IMR-90 (cell line): Measurements from ENCODE around the gene MAFG. TPM values are rescaled to one million over a fixed set of nuclear protein-coding genes. Genes with fewer than 3 reads are reported as not detected.

ENCODE experiments used
- ATAC-seq: fragments of 200-7000 bp; cut with Tn5 transposase; 2 replicates; pipeline ENCODE4 v1.9.1; 2020; ENCODE audit warnings: low read depth, mild to moderate bottlenecking, moderate library complexity
- BruUV-seq: library from RNA; stranded (reverse); fragments of 400-500 nt; replicated peaks from 2 replicates; lab custom pipeline; 2021; lab: Mats Ljungman, UMichigan
- CTCF ChIA-PET: fragments of 300-600 bp; formaldehyde crosslinking; extraction: SDS; loops from one replicate; lab custom pipeline; 2021; ENCODE audit warnings: antibody characterized with exemption; lab: Yijun Ruan, JAX
- POLR2A ChIA-PET: fragments of 300-600 bp; sonication (Branson Sonifier 250); formaldehyde crosslinking; loops from one replicate; lab custom pipeline; 2022; ENCODE audit warnings: antibody characterized with exemption; ENCODE audit not compliant: unreplicated experiment; lab: Charles Lee
- DNase-seq: peaks from one replicate; pipeline ENCODE4 v3.0.0; 2013
- H2AFZ ChIP-seq: replicated peaks from 2 replicates; pipeline ENCODE3; 2013; ENCODE audit warnings: low read length, mild to moderate bottlenecking; ENCODE audit not compliant: poor library complexity
- H2AK5ac ChIP-seq: 2 replicates; pipeline ENCODE4 v1.6.1; 2013; ENCODE audit warnings: low read depth, low read length, inconsistent platforms
- H2AK9ac ChIP-seq: replicated peaks from 2 replicates; pipeline ENCODE3; 2013; ENCODE audit warnings: mild to moderate bottlenecking, low read depth, low read length, moderate library complexity; ENCODE audit not compliant: poor library complexity
- H2BK120ac ChIP-seq: 2 replicates; pipeline ENCODE4 v1.6.1; 2013; ENCODE audit warnings: low read depth, low read length, inconsistent platforms
- H2BK15ac ChIP-seq: 3 replicates; pipeline ENCODE4 v1.6.1; 2013; ENCODE audit warnings: low read depth, low read length, inconsistent platforms
- H2BK20ac ChIP-seq: 2 replicates; pipeline ENCODE4 v1.6.1; 2013; ENCODE audit warnings: low read depth, mild to moderate bottlenecking, inconsistent platforms, low read length, moderate library complexity
- H2BK5ac ChIP-seq: 2 replicates; pipeline ENCODE4 v1.6.1; 2013; ENCODE audit warnings: mild to moderate bottlenecking, low read depth, low read length, inconsistent platforms; ENCODE audit not compliant: poor library complexity, severe bottlenecking
- H3K14ac ChIP-seq: replicated peaks from 2 replicates; pipeline ENCODE4 v1.6.1; 2013; ENCODE audit warnings: low read depth, low read length, inconsistent platforms
- H3K18ac ChIP-seq: 2 replicates; pipeline ENCODE4 v1.6.1; 2013; ENCODE audit warnings: low read depth, low read length, control low read depth
- H3K23ac ChIP-seq: 2 replicates; pipeline ENCODE4 v1.6.1; 2013; ENCODE audit warnings: low read depth, low read length, inconsistent platforms
- H3K27ac ChIP-seq: 2 replicates; pipeline ENCODE4 v1.5.1; 2013; ENCODE audit warnings: mild to moderate bottlenecking, control low read depth, low read length; ENCODE audit not compliant: insufficient read depth
- H3K27me3 ChIP-seq: 2 replicates; pipeline ENCODE4 v1.6.1; 2013; ENCODE audit warnings: low read length; ENCODE audit not compliant: control insufficient read depth, insufficient read depth
- H3K36me3 ChIP-seq: 2 replicates; pipeline ENCODE4 v1.6.1; 2013; ENCODE audit warnings: low read length, mixed read lengths; ENCODE audit not compliant: control insufficient read depth, insufficient read depth
- H3K4ac ChIP-seq: 2 replicates; pipeline ENCODE4 v1.6.1; 2013; ENCODE audit warnings: low read depth, low read length, inconsistent platforms
- H3K4me1 ChIP-seq: 2 replicates; pipeline ENCODE4 v1.6.1; 2013; ENCODE audit warnings: low read length, mixed read lengths; ENCODE audit not compliant: control insufficient read depth, insufficient read depth
- H3K4me2 ChIP-seq: 2 replicates; pipeline ENCODE4 v1.6.1; 2013; ENCODE audit warnings: low read depth, mild to moderate bottlenecking, control low read depth, low read length, moderate library complexity
- H3K4me3 ChIP-seq: 2 replicates; pipeline ENCODE4 v1.5.1; 2013; ENCODE audit warnings: low read depth, mild to moderate bottlenecking, control low read depth, low read length, moderate library complexity; ENCODE audit not compliant: insufficient read depth
- H3K56ac ChIP-seq: 2 replicates; pipeline ENCODE4 v1.6.1; 2013; ENCODE audit warnings: low read length, inconsistent platforms; ENCODE audit not compliant: insufficient read depth; ENCODE audit errors: extremely low read depth
- H3K79me1 ChIP-seq, 2 experiments: 2 replicates each; pipeline ENCODE4 v1.6.1; 2013; ENCODE audit warnings: low read length in 2 of 2, inconsistent platforms in 1 of 2, low read depth in 1 of 2
- H3K9ac ChIP-seq: 2 replicates; pipeline ENCODE4 v1.6.1; 2013; ENCODE audit warnings: low read depth, low read length, control low read depth
- H3K9me1 ChIP-seq: 2 replicates; pipeline ENCODE4 v1.6.1; 2013; ENCODE audit warnings: low read length, inconsistent platforms; ENCODE audit not compliant: insufficient read depth
- H3K9me3 ChIP-seq: 2 replicates; pipeline ENCODE4 v1.6.1; 2013; ENCODE audit warnings: low read length; ENCODE audit not compliant: control insufficient read depth, insufficient read depth
- H4K20me1 ChIP-seq: 2 replicates; pipeline ENCODE4 v1.6.1; 2013; ENCODE audit warnings: low read length, inconsistent platforms; ENCODE audit not compliant: insufficient read depth
- H4K5ac ChIP-seq: 2 replicates; pipeline ENCODE4 v1.6.1; 2013; ENCODE audit warnings: mild to moderate bottlenecking, low read depth, low read length, control low read depth
- H4K8ac ChIP-seq, 2 experiments: 2 replicates each; pipeline ENCODE4 v1.6.1; 2013; ENCODE audit warnings: low read depth in 2 of 2, low read length in 2 of 2, control low read depth in 1 of 2, inconsistent platforms in 1 of 2
- H4K91ac ChIP-seq: 2 replicates; pipeline ENCODE4 v1.6.1; 2013; ENCODE audit warnings: low read depth, low read length, inconsistent platforms; ENCODE audit not compliant: insufficient read depth
- BHLHE40 ChIP-seq: fragments of 150-350 bp; IDR thresholded peaks from 2 replicates; pipeline ENCODE4 v1.6.1; 2016; ENCODE audit warnings: mild to moderate bottlenecking, low read depth, low read length
- CEBPB ChIP-seq: IDR thresholded peaks from 2 replicates; pipeline ENCODE4 v1.6.1; 2012; ENCODE audit warnings: low read depth, low read length, improper control_type of control experiment
- CHD1 ChIP-seq: IDR thresholded peaks from 2 replicates; pipeline ENCODE4 v1.6.1; 2012; ENCODE audit warnings: low read depth, low read length, improper control_type of control experiment
- CTCF ChIP-seq: conservative IDR thresholded peaks from 2 replicates; pipeline ENCODE4 v1.5.1; 2012; ENCODE audit warnings: mild to moderate bottlenecking, low read depth, low read length, improper control_type of control experiment
- ELK1 ChIP-seq: fragments of 150-350 bp; IDR thresholded peaks from 2 replicates; pipeline ENCODE4 v1.6.1; 2016; ENCODE audit warnings: low read depth, mild to moderate bottlenecking, low read length, moderate library complexity, borderline replicate concordance
- FOS ChIP-seq: fragments of 150-350 bp; IDR thresholded peaks from 2 replicates; pipeline ENCODE4 v1.6.1; 2016; ENCODE audit warnings: low read depth, low read length
- MAFK ChIP-seq: IDR thresholded peaks from 2 replicates; pipeline ENCODE4 v1.6.1; 2012; ENCODE audit warnings: low read depth, low read length, improper control_type of control experiment
- MAZ ChIP-seq: IDR thresholded peaks from 2 replicates; pipeline ENCODE4 v1.6.1; 2012; ENCODE audit warnings: low read depth, mild to moderate bottlenecking, low read length, improper control_type of control experiment, moderate library complexity, borderline replicate concordance
- MXI1 ChIP-seq: IDR thresholded peaks from 2 replicates; pipeline ENCODE4 v1.6.1; 2012; ENCODE audit warnings: low read depth, mild to moderate bottlenecking, low read length, moderate library complexity, borderline replicate concordance
- NFE2L2 ChIP-seq: fragments of 150-350 bp; IDR thresholded peaks from 2 replicates; pipeline ENCODE4 v1.6.1; 2016; ENCODE audit warnings: low read depth, mild to moderate bottlenecking, low read length
- POLR2A ChIP-seq: IDR thresholded peaks from 2 replicates; pipeline ENCODE4 v1.6.1; 2012; ENCODE audit warnings: mild to moderate bottlenecking, low read depth, low read length
- RCOR1 ChIP-seq: IDR thresholded peaks from 2 replicates; pipeline ENCODE4 v1.6.1; 2012; ENCODE audit warnings: mild to moderate bottlenecking, low read length, improper control_type of control experiment; ENCODE audit not compliant: insufficient replicate concordance
- SMC3 ChIP-seq: fragments of 150-350 bp; IDR thresholded peaks from 2 replicates; pipeline ENCODE4 v1.6.1; 2016; ENCODE audit warnings: low read depth, mild to moderate bottlenecking, antibody characterized with exemption, low read length, moderate library complexity
- USF2 ChIP-seq: fragments of 150-350 bp; IDR thresholded peaks from 2 replicates; pipeline ENCODE4 v1.6.1; 2017; ENCODE audit warnings: mild to moderate bottlenecking, antibody characterized with exemption, low read length, low read depth
- WGBS, 2 experiments: methylation state at CpG; one replicate each; pipeline versions ENCODE4 v1.1.5 to v1.1.7; 2013; ENCODE audit warnings: missing lambda C conversion rate in 2 of 2; ENCODE audit not compliant: insufficient read length in 1 of 2; ENCODE audit errors: extremely low coverage in 2 of 2; 5-methylcytosine and 5-hydroxymethylcytosine counted together
- dilution Hi-C: fragments of 300-500 bp; cut with HindIII; formaldehyde crosslinking; loops from one replicate; pipeline ENCODE4 v1.14.3; 2018; ENCODE audit warnings: low sequenced_read_pairs; ENCODE audit not compliant: unreplicated experiment
- in situ Hi-C: fragments of 300-500 bp; cut with MboI; formaldehyde crosslinking; loops from 3 replicates; pipeline ENCODE4 v1.14.3; 2019; ENCODE audit warnings: low sequenced_read_pairs, inconsistent platforms, mixed read lengths
- intact Hi-C: fragments of 100-400 bp; cut with micrococcal nuclease; formaldehyde crosslinking; loops from 2 replicates; pipeline ENCODE4 v1.10.0; 2022
- polyA plus RNA-seq, 3 experiments: library from polyadenylated mRNA; depleted of rRNA; stranded (reverse); fragments of >200 nt; gene quantifications; 2 replicates each; pipeline ENCODE4 v1.2.3, GENCODE V29; 2012; ENCODE audit warnings: low replicate concordance in 1 of 3
- total RNA-seq: library from RNA; depleted of rRNA; stranded (reverse); fragments of >200 nt; gene quantifications from 2 replicates; pipeline ENCODE4 v1.2.3, GENCODE V29; 2012

MAFG gene
- total and polyA plus RNA-seq, 2 of the 4 experiments (the other 2 are of a cell fraction) = 6.1 to 15.4 TPM

GRCh38 chr17:81934098-81934757 is 6.7 kb upstream of the MAFG start:
- Histone ChIP-seq H2BK5ac (no peak overlapping the region), H3K4ac (no peak overlapping the region), H2AK9ac (no peak overlapping the region), H2AFZ (no peak overlapping the region), H3K27me3 (no peaks in the 10 kb centered on the region), H2BK20ac (no peak overlapping the region), H4K91ac (no peak overlapping the region), H4K5ac (no peak overlapping the region), H2AK5ac (no peak overlapping the region), H3K9ac (no peak overlapping the region), H4K20me1 (peaks cover 11% of the 10 kb centered on the region), H3K9me1 (peaks cover 8% of the 10 kb centered on the region), H4K8ac (no peak overlapping the region), H3K4me1 (peaks cover 4% of the 10 kb centered on the region), H3K27ac (no peak overlapping the region), H3K4me3 (no peak overlapping the region), H3K14ac (no peak overlapping the region), H3K23ac (no peak overlapping the region), H2BK15ac (no peak overlapping the region), H3K56ac (no peak overlapping the region), H3K18ac (no peak overlapping the region), H3K36me3 (peaks cover 27% of the 10 kb centered on the region; the same call in 1 of the 2 replicates), H3K4me2 (no peak overlapping the region), H3K9me3 (no peaks in the 10 kb centered on the region), H3K79me1 (peaks cover 9 to 38% of the 10 kb centered on the region in 2 experiments), H2BK120ac (no peak overlapping the region)
- in situ Hi-C loops (no loop called here), dilution Hi-C loops (no loop called here), intact Hi-C loops (no loop called here)
- POLR2A ChIA-PET = no interaction called here
- BruUV-seq = no TSS peak
- no peak for TF ChIP-seq MAFK
- TF ChIP-seq MXI1 = no peak
- TF ChIP-seq CTCF = no peak
- no peak for TF ChIP-seq BHLHE40
- TF ChIP-seq FOS = no peak
- no peak for TF ChIP-seq RCOR1
- no peak for TF ChIP-seq USF2
- TF ChIP-seq SMC3 = no peak
- no peak for TF ChIP-seq CEBPB
- TF ChIP-seq NFE2L2 = no peak
- no peak for TF ChIP-seq CHD1
- TF ChIP-seq ELK1 = no peak
- TF ChIP-seq POLR2A = no peak
- TF ChIP-seq MAZ = no peak
- 95% methylated on average over 8 of the region's 23 CpGs; no CpG with 5 or more reads in 1 of the 2 experiments for WGBS, 2 experiments
- ATAC-seq (no peak), DNase-seq (no peak)
- CTCF ChIA-PET = no interaction called here
